Measurements from ENCODE around the gene CENPO. TPM values are rescaled to one million over a fixed set of nuclear protein-coding genes. Genes with fewer than 3 reads are reported as not detected.
"Not testable (repeated sequence)": the region's sequence is repeated elsewhere in the genome, so short reads cannot be mapped to it uniquely, and the experiment has no call there.

Gene CENPO
- total RNA-seq, 1 experiment from 2014 or later: 49.4 TPM

GRCh38 chr2:24787532-24787931, 5.7 kb upstream of the CENPO start:
- DNase-seq (ENCODE audit: low read depth): no peak

GRCh38 chr2:24788816-24789215, 4.4 kb upstream of the CENPO start:
- no peak for DNase-seq (ENCODE audit: low read depth)

DNA sequence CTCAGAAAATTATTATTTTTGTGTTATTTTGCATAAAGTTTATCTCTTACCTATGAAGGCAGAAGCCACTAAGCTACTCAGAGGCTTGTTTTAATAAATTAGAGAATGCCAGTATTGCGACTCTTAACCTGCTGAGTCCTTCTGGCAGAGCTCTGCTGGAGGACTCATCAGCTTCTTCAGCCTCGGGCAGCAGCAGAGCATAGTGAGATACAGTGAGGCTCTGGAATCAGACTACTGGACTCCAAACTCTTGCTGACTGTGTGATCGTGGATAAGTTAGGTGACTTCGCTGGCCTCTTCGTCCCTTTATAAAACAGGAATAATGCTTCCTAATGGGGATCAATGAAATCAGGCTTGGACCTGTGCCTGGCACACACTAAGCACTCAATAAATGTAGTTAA, 1.8 kb upstream of the CENPO start:
- no peak for DNase-seq (ENCODE audit: low read depth)

- no peak for DNase-seq (ENCODE audit: low read depth)
These were observed 717 bp upstream of the CENPO start for GRCh38 chr2:24792542-24792873.

- peak; percentile 12 for DNase-seq (ENCODE audit: low read depth)
These were observed 673 bp downstream of the CENPO start for GRCh38 chr2:24793761-24794435.

DNA sequence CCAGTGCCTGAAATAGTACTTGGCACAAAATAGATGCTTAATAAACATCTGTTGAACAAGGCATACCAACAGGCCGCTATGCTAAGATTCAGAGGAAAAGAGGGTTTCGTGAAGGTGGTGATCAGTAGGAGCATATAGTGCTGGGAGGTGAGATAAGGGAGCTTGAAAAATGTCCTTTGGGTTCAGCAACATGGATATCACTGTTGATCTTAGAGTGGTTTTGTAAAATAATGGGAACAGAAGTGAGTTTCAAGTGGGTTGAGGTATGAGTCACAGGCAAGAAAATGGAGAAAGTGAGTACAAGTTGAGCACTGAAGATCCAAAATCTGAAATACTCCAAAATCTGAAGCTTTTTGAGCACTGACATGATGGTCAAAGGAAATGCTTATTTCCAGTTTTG, 4.4 kb downstream of the CENPO start:
- DNase-seq (ENCODE audit: low read depth): no peak

DNA sequence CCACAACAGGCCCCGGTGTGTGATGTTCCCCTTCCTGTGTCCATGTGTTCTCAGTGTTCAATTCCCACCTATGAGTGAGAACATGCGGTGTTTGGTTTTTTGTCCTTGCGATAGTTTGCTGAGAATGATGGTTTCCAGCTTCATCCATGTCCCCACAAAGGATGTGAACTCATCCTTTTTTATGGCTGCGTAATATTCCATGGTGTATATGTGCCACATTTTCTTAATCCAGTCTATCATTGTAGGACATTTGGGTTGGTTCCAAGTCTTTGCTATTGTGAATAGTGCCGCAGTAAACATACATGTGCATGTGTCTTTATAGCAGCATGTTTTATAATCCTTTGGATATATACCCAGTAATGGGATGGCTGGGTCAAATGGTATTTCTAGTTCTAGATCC, 7.3 kb downstream of the CENPO start:
- DNase-seq (ENCODE audit: low read depth): not testable (repeated sequence)

- not testable (repeated sequence) for DNase-seq (ENCODE audit: low read depth)
These were observed 12.8 kb downstream of the CENPO start for GRCh38 chr2:24805811-24806660.

DNA sequence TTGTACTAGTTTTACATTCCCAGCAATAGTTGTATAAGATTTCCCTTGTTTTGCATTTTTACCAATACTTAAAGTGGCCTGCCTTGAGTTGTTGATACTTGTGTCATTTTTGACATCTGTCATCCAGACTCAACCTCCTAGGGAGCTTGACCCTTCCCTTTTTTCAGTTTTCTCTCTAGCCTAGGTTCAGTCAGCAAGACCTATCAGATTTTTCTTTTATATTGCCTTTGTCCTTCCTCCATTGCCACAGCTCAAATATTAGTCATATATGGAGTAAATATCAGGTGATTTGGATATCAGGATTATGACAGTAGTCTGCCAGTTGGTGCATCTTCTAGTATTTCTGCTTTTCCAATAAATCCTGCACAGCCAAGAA, 13.4 kb downstream of the CENPO start:
- no peak for DNase-seq (ENCODE audit: low read depth)

GRCh38 chr2:24809316-24810007, 16.2 kb downstream of the CENPO start:
- DNase-seq (ENCODE audit: low read depth): no peak

DNA sequence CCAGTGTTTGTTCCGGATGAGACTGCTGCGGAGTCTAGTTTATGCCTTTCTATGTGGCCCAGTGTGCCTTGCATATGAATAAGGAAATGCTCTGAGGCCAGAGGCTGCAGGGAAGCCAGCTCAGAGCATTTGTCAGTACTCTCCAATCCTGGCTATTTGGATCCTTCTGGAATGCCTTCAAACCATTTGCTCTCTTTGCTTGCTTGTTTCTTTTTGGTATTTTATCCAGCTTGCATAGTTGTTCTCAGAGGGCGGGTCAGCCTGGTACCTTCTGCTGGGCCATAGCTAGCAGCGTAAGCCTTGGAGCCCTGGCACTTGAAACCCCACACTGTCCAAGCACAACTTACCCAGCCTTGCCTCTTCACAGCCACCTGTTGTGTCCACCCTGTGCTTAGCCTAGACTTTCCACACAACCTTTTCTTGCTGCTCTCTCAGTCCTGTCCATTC, 20.5 kb downstream of the CENPO start:
- DNase-seq (ENCODE audit: low read depth): no peak

DNA sequence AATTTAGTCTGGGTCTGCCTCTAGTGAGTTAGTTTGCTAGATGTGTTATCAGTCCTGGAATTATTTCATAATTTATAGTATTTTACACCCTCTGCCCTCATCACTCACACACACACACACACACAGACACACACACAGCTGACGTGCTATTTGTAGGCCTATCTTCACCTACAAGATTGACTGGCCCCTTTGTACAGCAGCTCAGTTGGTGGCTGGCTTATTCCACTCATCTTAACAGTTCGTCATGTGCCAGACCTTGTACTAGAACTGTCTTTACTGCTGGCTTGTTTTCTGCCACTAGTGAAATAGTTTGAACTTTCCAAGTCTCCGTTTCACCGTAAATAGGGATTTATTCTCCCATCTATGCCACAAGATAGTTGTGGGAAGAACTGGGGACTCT, 21.3 kb downstream of the CENPO start:
- DNase-seq (ENCODE audit: low read depth): no peak

- DNase-seq (ENCODE audit: low read depth): no peak
These were observed 21.9 kb downstream of the CENPO start for GRCh38 chr2:24815171-24815570.

- no peak for DNase-seq (ENCODE audit: low read depth)
These were observed 23.2 kb downstream of the CENPO start for GRCh38 chr2:24816404-24816803.

- peak; percentile 76 for DNase-seq (ENCODE audit: low read depth)
These were observed 23.7 kb downstream of the CENPO start for GRCh38 chr2:24816884-24817283.

GRCh38 chr2:24818721-24819167, 25.5 kb downstream of the CENPO start:
- no peak for DNase-seq (ENCODE audit: low read depth)

DNA sequence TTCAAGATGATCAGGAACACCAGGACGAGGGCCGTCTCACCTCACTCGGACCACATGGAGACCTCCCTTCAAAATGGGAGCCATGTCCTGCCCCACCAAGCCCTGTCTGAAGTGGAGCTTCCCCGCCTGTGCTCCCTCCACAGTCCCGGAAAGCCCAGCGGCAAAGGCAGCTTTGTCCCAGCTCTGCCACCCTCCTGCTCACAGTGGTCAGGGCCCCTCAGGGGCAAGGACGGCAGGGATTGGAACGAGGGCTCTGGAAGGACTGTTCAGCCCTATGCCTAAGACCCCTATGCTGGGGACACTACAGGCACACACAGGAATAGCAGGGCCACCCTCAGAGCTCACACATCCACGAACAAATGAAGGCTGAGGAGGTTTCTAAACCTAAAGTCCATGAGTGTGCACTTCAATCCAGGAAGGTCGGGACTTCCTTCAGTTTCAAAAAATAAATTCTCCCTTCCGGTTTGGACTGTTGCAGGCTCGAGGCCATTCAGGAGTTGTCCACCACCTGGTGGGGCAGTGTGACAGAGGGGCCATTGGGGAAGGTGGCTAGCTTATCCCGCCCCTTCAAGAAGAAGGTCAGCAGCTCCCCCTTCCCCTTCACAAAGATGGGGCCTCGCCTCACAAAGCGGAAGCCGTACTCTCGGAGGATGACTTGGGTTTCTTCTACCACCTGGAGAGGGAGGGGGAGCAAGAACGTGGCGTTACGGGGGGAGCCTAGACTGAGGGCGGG, 26.4 kb downstream of the CENPO start:
- DNase-seq (ENCODE audit: low read depth): no peak

DNA sequence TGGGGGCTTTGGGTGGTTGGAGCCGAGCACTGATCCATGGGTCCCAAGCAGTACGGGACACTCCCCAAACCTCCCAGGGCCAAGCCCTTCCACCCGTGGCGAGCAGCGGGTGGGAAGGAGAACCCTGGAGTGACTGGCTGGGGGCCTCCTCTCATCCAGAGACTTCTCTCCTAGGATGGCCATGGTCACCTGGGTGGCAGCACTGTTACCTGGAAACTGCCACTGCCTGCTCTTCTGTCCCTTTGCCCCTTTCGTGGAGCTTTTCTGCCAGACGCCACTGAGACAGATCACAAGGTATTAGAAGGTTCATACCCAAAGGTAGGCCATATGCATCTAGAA, 26.9 kb downstream of the CENPO start:
- DNase-seq (ENCODE audit: low read depth): no peak

- DNase-seq (ENCODE audit: low read depth): no peak
These were observed 27.6 kb downstream of the CENPO start for GRCh38 chr2:24820598-24821432.

DNA sequence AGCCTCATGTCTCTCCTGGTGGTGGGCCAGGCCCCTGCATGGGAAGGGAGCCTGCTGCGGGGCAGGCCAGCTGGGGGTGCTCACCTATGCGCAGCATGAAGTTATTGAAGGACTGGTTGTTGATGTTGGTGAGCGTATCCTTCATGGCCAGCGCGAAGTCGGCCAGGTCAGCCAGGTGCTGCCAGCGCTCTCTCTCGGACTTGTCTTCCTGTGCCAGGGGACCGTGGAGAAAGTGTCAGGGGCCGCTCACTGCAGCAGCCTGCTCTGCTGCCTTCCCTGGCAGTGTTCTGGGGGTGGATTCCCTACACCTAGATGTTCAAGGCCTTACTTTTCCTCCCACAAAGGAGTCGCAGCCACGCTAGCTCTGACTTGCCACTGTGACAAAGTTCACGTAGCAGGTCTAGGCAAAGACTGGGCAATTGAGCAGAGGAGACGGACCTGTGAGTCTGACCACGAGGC, 28.2 kb downstream of the CENPO start:
- DNase-seq (ENCODE audit: low read depth): no peak
